GM21825 (cell line): Measurements from ENCODE around the gene CDYL.

Experiments used
- ATAC-seq: cut with Tn5 transposase; IDR thresholded peaks from one replicate; pipeline ENCODE4 v1.9.1; 2021; ENCODE audit warnings: mild to moderate bottlenecking, moderate library complexity; ENCODE audit not compliant: unreplicated experiment

Gene CDYL

GRCh38 chr6:4930025-4930691, 154.0 kb downstream of the CDYL start:
- no peak for ATAC-seq

- ATAC-seq = no peak
Observed at GRCh38 chr6:4931530-4932227, 155.5 kb downstream of the CDYL start.

GRCh38 chr6:4932228-4932903, 156.2 kb downstream of the CDYL start:
- ATAC-seq = no peak

GRCh38 chr6:4935486-4935885, 159.3 kb downstream of the CDYL start:
- no peak for ATAC-seq

GRCh38 chr6:4935975-4936680, 159.9 kb downstream of the CDYL start:
- no peak for ATAC-seq

GRCh38 chr6:4936681-4937041, 160.5 kb downstream of the CDYL start:
- ATAC-seq = no peak

- ATAC-seq = no peak
Observed at GRCh38 chr6:4937414-4937813, 161.2 kb downstream of the CDYL start.

- ATAC-seq = no peak
Observed at GRCh38 chr6:4939241-4939640, 163.0 kb downstream of the CDYL start.

GRCh38 chr6:4940416-4940815, 164.2 kb downstream of the CDYL start:
- ATAC-seq = no peak

GRCh38 chr6:4941782-4942672, 165.8 kb downstream of the CDYL start:
- ATAC-seq = peak; percentile 54

- ATAC-seq = no peak
Observed at GRCh38 chr6:4942673-4943009, 166.4 kb downstream of the CDYL start.

- ATAC-seq = no peak
Observed at GRCh38 chr6:4943716-4944115, 167.5 kb downstream of the CDYL start.

GRCh38 chr6:4944325-4944724, 168.1 kb downstream of the CDYL start:
- no peak for ATAC-seq

GRCh38 chr6:4946521-4946920, 170.3 kb downstream of the CDYL start:
- no peak for ATAC-seq

- no peak for ATAC-seq
Observed at GRCh38 chr6:4947716-4948115, 171.5 kb downstream of the CDYL start.

GRCh38 chr6:4948781-4949450, 172.7 kb downstream of the CDYL start:
- ATAC-seq = no peak

- no peak for ATAC-seq
Observed at GRCh38 chr6:4950076-4950475, 173.9 kb downstream of the CDYL start.

GRCh38 chr6:4950836-4951533, 174.8 kb downstream of the CDYL start:
- no peak for ATAC-seq

- no peak for ATAC-seq
Observed at GRCh38 chr6:4953440-4953839, 177.2 kb downstream of the CDYL start.

GRCh38 chr6:4956625-4957024, 180.4 kb downstream of the CDYL start:
- no peak for ATAC-seq
